ENCODE measurements around the gene LYAR.

LYAR gene

DNA sequence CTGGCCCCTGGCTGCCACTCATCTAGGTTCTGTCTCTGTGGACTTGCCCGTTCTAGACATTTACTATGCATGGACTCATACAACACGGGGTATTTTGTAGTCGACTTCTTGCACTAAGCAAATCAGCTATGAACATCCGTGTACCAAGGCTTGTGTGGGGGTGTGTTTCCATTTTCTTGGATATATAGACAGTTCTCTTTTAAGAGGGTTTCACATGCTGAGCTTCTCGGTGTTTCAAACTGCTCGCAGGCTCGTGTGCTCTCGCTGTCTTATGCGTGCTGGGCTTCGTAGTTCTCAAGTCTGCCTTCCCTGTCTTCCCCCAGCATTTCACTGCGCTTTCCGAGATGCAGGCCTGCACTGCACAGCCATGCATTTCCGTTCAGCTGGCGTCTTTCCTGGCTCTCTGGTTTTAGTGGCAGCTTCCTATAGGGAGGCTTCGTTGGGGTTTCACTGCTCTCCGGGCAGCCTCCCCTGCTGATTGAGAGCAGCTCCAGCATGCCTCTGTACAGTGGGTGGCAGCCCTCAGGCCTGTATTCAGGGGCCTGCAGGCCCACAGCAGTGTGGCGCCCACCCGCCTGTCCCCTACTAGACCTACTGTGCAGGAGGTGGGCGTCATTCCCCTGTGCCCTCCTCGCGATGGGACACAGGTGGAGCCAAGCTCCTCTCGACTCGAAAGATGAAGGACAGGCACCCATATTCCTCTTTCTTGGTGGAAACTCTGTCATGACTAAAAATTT, 27.7 kb upstream of the LYAR start:
- no peak overlapping the region for H3K27ac ChIP-seq

DNA sequence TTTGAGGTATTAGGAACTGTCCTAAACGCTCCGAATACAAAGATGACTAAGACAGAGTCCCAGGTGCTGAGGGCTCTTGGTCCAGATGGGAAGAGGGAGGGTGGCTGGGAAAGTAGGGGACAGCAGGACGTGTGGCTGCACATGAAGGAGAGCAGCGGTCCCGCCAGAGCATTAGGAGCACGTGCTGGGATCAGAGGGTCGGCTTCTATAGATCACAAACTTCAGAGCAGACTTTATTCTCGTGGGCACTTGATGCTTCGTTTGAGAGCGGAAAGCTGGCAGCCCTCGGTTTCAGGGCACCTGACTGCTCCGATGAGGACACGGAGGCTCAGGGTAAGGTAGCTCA, 26.2 kb upstream of the LYAR start:
- ChIA-PET CTCF (no interaction called here), POLR2A (ENCODE audit: low non-redundant PET) (no interaction called here)
- H3K27ac ChIP-seq, result no peak overlapping the region
- DNase-seq (ENCODE audit: low spot score), result no peak
- TF ChIP-seq, protein P1, sequence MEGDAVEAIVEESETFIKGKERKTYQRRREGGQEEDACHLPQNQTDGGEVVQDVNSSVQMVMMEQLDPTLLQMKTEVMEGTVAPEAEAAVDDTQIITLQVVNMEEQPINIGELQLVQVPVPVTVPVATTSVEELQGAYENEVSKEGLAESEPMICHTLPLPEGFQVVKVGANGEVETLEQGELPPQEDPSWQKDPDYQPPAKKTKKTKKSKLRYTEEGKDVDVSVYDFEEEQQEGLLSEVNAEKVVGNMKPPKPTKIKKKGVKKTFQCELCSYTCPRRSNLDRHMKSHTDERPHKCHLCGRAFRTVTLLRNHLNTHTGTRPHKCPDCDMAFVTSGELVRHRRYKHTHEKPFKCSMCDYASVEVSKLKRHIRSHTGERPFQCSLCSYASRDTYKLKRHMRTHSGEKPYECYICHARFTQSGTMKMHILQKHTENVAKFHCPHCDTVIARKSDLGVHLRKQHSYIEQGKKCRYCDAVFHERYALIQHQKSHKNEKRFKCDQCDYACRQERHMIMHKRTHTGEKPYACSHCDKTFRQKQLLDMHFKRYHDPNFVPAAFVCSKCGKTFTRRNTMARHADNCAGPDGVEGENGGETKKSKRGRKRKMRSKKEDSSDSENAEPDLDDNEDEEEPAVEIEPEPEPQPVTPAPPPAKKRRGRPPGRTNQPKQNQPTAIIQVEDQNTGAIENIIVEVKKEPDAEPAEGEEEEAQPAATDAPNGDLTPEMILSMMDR (conservative IDR thresholded peaks at IDR 0.05; ENCODE audit: low read depth), result no peak

More for the DNA sequence above, 27.7 kb upstream of the LYAR start:
- ChIA-PET CTCF (no interaction called here), POLR2A (ENCODE audit: low non-redundant PET) (no interaction called here)
- no peak for DNase-seq (ENCODE audit: low spot score)
- TF ChIP-seq, protein P1 (conservative IDR thresholded peaks at IDR 0.05; ENCODE audit: low read depth), result no peak

DNA sequence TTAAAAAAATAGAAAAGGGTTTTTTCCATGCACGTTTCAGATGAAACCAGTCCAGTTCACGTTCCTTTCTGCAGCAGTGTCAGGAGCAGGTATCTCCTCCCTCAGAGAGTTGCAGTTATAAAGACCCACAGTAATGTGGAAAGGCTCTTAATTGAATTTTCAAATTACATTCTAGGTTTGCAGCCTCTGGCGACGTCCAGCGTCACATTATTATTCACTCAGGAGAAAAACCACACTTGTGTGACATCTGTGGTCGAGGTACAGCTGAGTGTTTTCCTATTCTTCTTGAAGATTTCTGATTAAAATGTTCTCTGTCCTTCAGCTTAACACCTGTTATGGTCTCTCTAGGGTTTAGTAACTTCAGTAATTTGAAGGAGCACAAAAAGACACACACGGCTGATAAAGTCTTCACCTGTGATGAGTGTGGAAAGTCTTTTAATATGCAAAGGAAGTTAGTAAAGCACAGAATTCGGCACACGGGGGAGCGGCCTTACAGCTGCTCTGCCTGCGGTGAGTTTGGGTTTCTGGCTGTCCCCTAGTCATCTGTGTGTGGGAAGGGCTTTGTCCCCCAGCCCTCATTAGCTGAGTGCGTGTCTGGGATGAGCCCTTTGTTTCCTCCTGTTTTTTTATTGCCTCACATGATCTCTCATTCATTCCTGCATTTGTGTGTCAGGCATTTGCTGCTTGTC, 25.7 kb upstream of the LYAR start:
- TF ChIP-seq, protein P1 (conservative IDR thresholded peaks at IDR 0.05; ENCODE audit: low read depth), result no peak
- ChIA-PET CTCF (no interaction called here), POLR2A (ENCODE audit: low non-redundant PET) (no interaction called here)
- no peak overlapping the region for H3K27ac ChIP-seq
- no peak for DNase-seq (ENCODE audit: low spot score)

DNA sequence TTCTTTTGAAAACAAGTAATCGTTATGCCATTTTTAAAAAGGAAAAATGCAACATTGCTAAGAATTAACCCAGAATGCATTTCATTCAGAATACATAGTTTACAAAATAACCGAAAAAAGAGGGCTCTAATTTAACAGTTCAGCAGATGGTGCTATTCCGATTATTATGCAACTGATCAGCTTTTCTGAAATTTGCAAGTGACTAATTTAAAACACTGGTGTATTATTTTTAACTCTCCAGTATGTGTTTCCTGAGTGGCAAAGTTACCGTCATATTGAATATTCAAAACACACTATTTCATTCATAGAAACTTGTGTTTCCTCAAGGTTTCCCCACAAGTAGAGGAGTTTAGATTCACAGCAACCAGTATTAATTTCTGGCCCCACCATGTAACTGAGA, 21.2 kb upstream of the LYAR start:
- no peak overlapping the region for H3K27ac ChIP-seq
- ChIA-PET POLR2A (ENCODE audit: low non-redundant PET) (no interaction called here), CTCF (no interaction called here)
- DNase-seq (ENCODE audit: low spot score), result no peak
- TF ChIP-seq, protein P1 (conservative IDR thresholded peaks at IDR 0.05; ENCODE audit: low read depth), result no peak

DNA sequence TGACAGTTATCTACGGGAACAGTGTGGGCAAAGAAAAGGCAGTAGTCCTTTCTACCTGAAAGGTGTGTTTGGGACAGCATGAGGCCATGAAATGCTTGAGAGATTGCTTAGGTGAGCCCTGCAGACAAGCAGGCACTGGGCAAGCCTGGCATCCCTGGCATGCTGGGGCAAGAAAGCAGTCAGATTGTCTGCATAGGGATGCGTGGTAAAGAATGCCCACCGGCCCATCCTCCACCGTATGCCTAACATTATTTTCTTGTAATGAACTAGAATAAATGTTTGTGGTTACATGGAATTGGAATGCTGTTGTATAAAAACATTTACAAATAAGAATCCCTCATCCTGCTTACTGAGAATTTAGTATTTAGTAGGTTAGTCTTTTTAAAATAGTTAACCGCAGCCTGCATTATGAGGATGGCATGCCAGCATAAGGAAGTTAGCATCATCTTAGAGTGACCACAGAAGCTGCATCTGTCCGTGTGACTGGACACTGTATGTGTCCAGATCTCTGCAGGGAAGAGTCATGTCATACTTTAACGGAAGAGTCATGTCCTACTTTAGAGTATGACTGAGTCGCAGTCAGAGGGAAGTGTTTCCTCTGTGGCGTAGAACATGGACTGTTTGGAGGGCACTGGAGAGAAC, 19.0 kb upstream of the LYAR start:
- peak; percentile 34 for DNase-seq (ENCODE audit: low spot score)
- CTCF ChIA-PET, result no interaction called here
- POLR2A ChIA-PET (ENCODE audit: low non-redundant PET), result no interaction called here
- TF ChIP-seq, protein P1 (conservative IDR thresholded peaks at IDR 0.05; ENCODE audit: low read depth), result no peak
- peak overlapping the region; percentile 27 for H3K27ac ChIP-seq

DNA sequence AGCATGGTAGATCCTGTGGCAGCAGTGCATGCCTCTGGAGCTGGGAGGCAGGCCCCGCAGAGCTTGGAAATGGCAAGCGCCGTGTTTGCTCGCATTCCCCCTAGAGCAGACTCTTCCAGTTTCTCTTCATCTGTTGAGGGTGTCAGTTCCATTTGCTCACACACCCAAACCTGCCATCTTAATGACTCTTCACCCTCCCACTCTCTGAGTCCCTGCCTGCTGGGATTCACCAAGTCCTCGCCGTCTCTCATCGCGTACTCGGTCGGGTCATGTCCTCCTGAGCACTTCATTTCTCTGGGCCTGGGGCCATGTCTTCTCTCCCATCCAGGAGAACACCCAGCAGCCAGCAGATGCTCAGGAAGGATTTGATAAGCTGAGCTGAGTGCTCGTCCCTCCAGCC, 17.0 kb upstream of the LYAR start:
- CTCF ChIA-PET, result no interaction called here
- POLR2A ChIA-PET (ENCODE audit: low non-redundant PET), result no interaction called here

More for the DNA sequence above, 17.0 kb upstream of the LYAR start:
- TF ChIP-seq, protein P1 (conservative IDR thresholded peaks at IDR 0.05; ENCODE audit: low read depth), result no peak
- no peak for DNase-seq (ENCODE audit: low spot score)
- H3K27ac ChIP-seq, result no peak overlapping the region
